Measurements from ENCODE around the gene RBL1.
A peak's percentile ranks its signal among the peaks of the same experiment; 100 is the strongest.
"Not testable (repeated sequence)": the region's sequence is repeated elsewhere in the genome, so short reads cannot be mapped to it uniquely, and the experiment has no call there.

The RBL1 gene
- 33.8 to 77.3 (median 58.4) reads per million in 4 donors for total RNA-seq

- peak; percentile 71 to 92 (median 78) for DNase-seq
Observed at GRCh38 chr20:37095599-37096414, at the start of gene RBL1. Gene RBL1, minus strand, starts transcription at chr20:37095997. Its CDS starts 69 bp downstream, at chr20:37095928.

DNA sequence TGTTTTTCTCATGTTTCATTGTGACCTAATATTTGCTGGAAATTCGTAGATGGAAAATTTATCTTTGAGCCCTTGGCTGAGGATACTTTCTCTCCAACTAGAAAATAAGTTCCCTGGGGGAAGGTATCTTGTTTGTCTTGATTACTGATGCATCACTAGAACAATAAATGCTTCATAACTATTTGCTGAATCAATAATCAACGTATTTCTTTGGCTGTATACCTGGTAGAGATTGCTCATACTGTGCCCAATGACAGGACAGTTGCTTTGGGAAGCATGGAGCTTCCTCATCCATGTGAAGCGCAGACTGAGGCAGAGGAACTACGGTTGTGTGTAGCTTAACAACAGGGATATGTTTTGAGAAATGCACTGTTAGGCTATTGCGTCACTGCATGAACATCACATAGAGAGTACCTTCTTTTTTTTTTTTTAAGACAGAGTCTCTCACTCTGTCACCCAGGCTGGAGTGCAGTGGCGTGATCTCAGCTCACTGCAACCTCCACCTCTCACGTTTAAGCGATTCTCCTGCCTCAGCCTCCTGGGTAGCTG lies 49.1 kb upstream of the RBL1 start:
- no peak for DNase-seq

DNA sequence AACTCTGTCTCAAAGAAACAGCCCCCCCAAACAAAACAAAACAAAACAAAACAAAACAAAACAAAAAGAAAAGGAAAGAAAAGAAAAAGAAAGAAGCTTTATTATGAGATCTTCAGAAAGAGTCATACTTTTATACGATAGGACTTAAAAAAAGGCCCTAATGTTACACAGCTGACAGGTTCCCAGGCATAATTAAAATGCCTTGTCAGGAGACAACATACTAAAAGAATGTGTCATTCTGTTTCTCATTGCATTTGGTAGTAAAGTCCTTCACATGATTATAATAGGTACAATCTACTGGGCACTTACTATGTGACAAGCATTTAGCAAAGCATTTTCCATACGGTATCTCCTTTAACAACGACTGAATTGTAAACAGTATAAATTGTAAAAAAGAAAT lies 46.9 kb upstream of the RBL1 start:
- DNase-seq = no peak

GRCh38 chr20:37137547-37137946 lies 41.8 kb upstream of the RBL1 start:
- no peak for DNase-seq

- no peak for DNase-seq
Observed at GRCh38 chr20:37133952-37134351, 38.2 kb upstream of the RBL1 start.

DNA sequence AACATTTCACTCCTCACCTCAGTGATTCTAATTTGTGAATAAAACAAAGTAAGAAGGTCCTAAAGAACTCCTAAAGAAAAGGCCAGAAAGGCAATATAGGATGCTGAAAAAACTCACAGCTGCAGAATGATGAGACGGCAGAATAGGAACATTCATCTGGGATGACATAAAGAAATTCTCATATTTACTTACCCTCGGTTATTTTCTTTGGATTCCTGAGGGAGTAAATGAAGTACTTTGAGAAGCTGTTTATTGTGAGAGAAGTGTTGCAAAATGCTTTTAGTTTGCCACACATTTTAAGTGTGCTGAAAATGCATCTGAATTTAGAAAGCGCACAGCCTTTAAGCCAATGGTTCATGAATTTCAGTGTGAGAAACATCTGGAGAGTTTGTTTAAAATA lies 35.7 kb upstream of the RBL1 start:
- DNase-seq = no peak

DNA sequence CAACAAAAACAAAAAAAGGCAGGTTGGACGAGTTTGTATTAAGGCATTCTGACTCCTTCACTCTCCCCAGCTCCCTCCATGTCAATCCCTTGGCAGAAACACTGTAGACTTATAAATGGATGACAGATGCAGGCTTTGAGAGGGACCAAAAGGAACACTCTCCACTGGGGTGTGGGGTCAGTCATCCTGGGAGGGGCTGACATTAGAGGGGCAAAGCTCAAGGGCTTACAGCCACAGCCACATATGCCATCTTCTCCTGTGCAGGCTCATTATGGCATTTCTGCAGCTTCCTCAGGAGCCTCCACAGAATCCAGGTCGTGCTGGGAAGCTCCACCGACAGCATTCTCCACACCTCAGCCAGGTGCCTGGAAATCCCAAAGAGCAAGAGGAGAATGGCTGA lies 33.0 kb upstream of the RBL1 start:
- DNase-seq = no peak

DNA sequence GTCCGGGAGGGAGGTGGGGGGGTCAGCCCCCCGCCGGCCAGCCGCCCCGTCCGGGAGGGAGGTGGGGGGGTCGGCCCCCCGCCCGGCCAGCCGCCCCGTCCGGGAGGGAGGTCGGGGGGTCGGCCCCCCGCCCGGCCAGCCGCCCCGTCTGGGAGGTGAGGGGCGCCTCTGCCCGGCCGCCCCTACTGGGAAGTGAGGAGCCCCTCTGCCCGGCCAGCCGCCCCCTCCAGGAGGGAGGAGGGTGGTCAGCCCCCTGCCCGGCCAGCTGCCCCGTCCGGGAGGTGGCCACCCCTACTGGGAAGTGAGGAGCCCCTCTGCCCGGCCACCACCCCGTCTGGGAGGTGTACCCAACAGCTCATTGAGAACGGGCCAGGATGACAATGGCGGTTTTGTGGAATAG lies 30.5 kb upstream of the RBL1 start:
- DNase-seq = not testable (repeated sequence)

- DNase-seq = no peak
Observed at GRCh38 chr20:37123441-37123840, 27.6 kb upstream of the RBL1 start.

GRCh38 chr20:37120497-37120896 lies 24.7 kb upstream of the RBL1 start:
- DNase-seq = no peak

DNA sequence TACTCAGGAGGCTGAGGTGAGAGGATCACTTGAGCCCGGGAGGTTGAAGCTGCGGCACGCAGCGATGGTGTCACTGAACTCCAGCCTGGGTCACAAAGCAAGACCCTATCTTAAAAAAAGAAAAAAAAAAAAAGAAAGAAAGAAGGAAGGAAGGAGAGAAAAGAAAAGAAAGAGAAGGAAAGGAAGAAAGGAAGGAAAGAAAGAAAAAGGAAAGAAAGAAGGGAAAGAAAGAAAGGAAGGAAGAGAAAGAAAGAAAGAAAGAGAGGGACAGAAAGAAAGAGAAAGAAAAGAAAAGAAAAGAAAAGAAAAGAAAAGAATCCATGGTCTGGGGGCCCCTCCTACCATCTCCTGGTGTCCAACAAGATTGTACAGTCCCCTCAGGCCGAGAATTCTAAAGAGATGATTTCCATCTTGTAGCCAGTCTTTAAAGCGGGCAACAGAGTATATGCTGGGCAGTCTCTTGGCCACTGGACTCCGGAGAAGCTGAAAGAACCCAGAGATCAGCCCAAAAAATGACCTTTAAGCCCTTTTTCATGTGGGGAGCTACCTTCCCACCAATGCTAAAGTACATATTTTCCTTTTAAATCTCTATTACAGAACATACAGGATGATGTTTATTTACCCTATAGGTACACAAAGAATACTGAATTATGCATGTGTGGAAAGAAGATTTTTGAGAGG lies 23.7 kb upstream of the RBL1 start:
- DNase-seq = no peak

DNA sequence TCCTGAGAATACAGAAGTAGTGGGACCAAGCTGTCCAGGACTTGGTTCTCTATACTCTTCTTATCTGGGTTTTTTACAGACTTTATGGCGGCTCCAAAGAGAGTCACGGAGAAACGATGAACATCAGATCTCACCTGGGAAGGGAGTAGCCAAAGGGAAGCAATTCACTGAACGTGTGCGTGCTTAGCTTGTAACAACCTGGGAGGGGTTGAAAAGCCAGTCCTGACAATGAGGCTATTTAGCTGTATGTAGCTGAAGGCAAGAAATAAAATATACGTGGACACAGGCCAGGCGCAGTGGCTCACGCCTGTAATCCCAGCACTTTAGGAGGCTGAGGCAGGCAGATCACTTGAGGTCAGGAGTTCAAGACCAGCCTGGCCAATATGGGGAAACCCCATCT lies 18.2 kb upstream of the RBL1 start:
- DNase-seq = no peak

- DNase-seq = no peak
Observed at GRCh38 chr20:37111926-37112455, 16.2 kb upstream of the RBL1 start.

- no peak for DNase-seq
Observed at GRCh38 chr20:37108676-37109075, 12.9 kb upstream of the RBL1 start.

DNA sequence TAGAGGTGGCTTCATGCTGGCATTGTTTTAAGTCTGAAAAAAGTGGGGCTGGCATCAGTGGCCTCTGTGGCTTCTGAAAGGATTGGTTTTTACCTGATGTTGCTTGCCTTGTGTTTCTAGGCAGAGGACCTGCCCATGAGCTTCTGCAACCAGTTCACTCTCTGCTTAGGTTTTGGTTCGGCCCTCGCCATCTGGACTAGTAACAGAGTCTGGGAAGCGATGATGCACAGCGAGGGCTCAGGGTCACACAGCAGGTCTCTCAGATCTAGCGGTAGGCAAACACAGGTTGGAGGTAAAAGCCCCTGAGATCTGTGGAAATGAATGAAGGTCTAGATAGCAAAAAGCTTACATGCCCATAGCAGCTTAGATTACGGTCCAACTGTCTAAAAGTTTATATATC lies 6.8 kb upstream of the RBL1 start:
- DNase-seq = no peak

DNA sequence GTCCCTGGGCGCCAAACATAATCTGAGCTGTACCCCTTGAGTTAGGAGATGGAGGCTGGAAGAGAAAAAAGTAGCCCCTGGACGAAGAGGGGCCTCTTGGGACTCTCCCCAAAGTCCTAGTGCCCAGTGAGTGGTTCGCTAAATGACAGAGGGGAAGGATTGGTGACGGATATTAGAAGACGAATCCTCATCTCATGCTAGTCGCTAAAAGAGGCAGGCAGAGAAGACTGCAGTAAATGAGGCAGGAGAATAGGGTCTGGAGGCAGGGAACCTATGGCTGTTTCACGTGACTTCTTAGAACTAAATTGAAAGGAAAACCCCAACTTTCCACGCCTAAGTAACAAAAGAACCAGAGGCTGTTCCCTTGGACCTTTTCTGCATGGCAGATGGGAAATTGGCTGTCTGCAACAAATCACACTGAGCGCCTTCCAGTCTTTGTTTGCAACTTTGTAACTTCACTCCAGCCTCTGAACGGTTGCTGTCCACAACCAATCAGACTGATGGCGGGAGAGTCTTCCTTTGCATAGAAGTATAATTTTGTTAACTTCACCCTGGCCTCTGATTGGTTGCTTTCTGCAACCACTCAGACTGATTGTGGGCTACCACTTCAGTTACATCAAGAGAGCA lies 731 bp upstream of the RBL1 start:
- DNase-seq = no peak

GRCh38 chr20:37095108-37095598 lies 644 bp downstream of the RBL1 start:
- DNase-seq = peak; percentile 22 to 78 (median 37)

DNA sequence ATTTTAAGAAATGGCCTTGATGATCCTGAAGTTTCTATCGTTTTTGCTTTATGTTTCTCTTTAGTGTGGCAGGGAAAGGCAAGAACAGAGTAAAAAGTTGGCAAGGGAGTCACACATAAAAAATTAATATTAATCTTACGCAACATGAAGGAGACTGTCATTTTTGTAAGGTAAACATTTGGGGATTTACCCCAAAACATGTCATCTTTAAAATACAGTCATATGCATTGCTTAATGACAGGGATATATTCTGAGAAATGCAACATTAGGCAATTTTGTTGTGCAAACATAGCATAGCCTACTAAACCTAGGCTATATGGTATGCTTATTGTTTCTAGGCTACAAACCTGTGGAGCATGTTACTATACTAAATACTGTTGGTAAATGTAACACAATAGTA lies 5.4 kb downstream of the RBL1 start:
- DNase-seq = no peak

- peak in 3 of 5 donors; percentile 15 to 32 (median 18) for DNase-seq
Observed at GRCh38 chr20:37081717-37082289, 14.0 kb downstream of the RBL1 start.

DNA sequence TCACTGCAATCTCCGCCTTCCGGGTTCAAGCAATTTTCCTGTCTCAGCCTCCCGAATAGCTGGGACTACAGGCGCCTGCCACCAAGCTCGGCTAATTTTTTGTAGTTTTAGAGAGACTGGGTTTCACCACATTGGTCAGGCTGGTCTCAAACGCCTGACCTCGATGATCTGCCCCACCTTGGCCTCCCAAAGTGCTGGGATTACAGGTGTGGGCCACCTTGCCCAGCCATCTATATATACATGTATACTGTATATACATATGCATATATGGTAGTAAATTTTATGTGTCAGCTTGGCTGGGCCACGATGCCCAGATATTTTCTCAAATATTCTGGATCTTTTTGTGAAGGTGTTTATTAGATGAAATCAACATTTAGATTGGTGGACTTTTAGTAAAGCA lies 18.8 kb downstream of the RBL1 start:
- no peak for DNase-seq

GRCh38 chr20:37075932-37076685 lies 19.7 kb downstream of the RBL1 start:
- DNase-seq = no peak
